ENCODE results near the gene OGFRL1.

OGFRL1 gene

GRCh38 chr6:71335544-71335943 lies 46.9 kb downstream of the OGFRL1 start:
- Histone ChIP-seq H2AFZ (ENCODE audit: low read length) (no peak overlapping the region), H3K4me3 (ENCODE audit: low read depth, low read length, poor library complexity, severe bottlenecking) (no peak overlapping the region), H3K9me3 (ENCODE audit: low read length) (no peaks in the 10 kb centered on the region), H3K27ac (ENCODE audit: low read depth, low read length, poor library complexity, severe bottlenecking) (no peak overlapping the region), H3K9ac (ENCODE audit: low read length) (no peak overlapping the region), H3K4me2 (ENCODE audit: low read length) (no peak overlapping the region), H3K9me2 (ENCODE audit: low read depth, low read length) (no peaks in the 10 kb centered on the region), H3K36me3 (ENCODE audit: insufficient read depth, low read length) (no peaks in the 10 kb centered on the region), H3K27me3 (ENCODE audit: insufficient read depth, low read length) (no peaks in the 10 kb centered on the region), H3F3A (ENCODE audit: insufficient read depth, low read length) (no peaks in the 10 kb centered on the region), H4K20me1 (ENCODE audit: insufficient read depth, low read length) (no peaks in the 10 kb centered on the region), H3K4me1 (ENCODE audit: insufficient read depth, low read length, severe bottlenecking) (no peaks in the 10 kb centered on the region), H3K79me2 (ENCODE audit: insufficient read depth, low read length) (no peaks in the 10 kb centered on the region)
- no peak for TF ChIP-seq EZH2 (IDR thresholded peaks at IDR 0.05; ENCODE audit: borderline replicate concordance, low read length)
- TF ChIP-seq, protein P1, sequence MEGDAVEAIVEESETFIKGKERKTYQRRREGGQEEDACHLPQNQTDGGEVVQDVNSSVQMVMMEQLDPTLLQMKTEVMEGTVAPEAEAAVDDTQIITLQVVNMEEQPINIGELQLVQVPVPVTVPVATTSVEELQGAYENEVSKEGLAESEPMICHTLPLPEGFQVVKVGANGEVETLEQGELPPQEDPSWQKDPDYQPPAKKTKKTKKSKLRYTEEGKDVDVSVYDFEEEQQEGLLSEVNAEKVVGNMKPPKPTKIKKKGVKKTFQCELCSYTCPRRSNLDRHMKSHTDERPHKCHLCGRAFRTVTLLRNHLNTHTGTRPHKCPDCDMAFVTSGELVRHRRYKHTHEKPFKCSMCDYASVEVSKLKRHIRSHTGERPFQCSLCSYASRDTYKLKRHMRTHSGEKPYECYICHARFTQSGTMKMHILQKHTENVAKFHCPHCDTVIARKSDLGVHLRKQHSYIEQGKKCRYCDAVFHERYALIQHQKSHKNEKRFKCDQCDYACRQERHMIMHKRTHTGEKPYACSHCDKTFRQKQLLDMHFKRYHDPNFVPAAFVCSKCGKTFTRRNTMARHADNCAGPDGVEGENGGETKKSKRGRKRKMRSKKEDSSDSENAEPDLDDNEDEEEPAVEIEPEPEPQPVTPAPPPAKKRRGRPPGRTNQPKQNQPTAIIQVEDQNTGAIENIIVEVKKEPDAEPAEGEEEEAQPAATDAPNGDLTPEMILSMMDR (IDR thresholded peaks at IDR 0.05; ENCODE audit: low read length): no peak

DNA sequence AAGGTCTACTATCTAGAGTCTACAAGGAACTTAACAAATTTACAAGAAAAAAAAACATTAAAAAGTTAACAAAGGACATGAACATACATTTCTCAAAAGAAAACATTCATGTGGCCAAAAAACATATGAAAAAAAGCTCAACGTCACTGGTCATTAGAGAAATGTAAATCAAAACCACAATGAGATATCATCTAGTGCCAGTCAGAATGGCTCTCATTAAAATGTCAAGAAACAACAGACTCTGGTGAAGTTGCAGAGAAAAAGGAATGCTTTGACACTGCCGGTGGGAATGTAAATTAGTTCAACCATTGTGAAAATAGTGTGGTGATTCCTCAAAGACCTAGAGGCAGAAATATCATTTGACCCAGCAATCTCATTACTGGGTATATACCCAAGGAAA lies 48.3 kb downstream of the OGFRL1 start:
- no peak overlapping the region for H2AFZ ChIP-seq (ENCODE audit: low read length)
- H3K27me3 ChIP-seq (ENCODE audit: insufficient read depth, low read length): no peaks in the 10 kb centered on the region
- H4K20me1 ChIP-seq (ENCODE audit: insufficient read depth, low read length): no peaks in the 10 kb centered on the region
- no peaks in the 10 kb centered on the region for H3K9me2 ChIP-seq (ENCODE audit: low read depth, low read length)
- no peaks in the 10 kb centered on the region for H3K9me3 ChIP-seq (ENCODE audit: low read length)
- H3K4me1 ChIP-seq (ENCODE audit: insufficient read depth, low read length, severe bottlenecking): no peaks in the 10 kb centered on the region
- H3K27ac ChIP-seq (ENCODE audit: low read depth, low read length, poor library complexity, severe bottlenecking): no peak overlapping the region
- TF ChIP-seq, protein P1 (IDR thresholded peaks at IDR 0.05; ENCODE audit: low read length): no peak
- TF ChIP-seq EZH2 (IDR thresholded peaks at IDR 0.05; ENCODE audit: borderline replicate concordance, low read length): no peak
- H3K79me2 ChIP-seq (ENCODE audit: insufficient read depth, low read length): no peaks in the 10 kb centered on the region
- no peak overlapping the region for H3K4me3 ChIP-seq (ENCODE audit: low read depth, low read length, poor library complexity, severe bottlenecking)
- no peak overlapping the region for H3K4me2 ChIP-seq (ENCODE audit: low read length)
- no peaks in the 10 kb centered on the region for H3K36me3 ChIP-seq (ENCODE audit: insufficient read depth, low read length)
- H3K9ac ChIP-seq (ENCODE audit: low read length): no peak overlapping the region
- H3F3A ChIP-seq (ENCODE audit: insufficient read depth, low read length): no peaks in the 10 kb centered on the region

DNA sequence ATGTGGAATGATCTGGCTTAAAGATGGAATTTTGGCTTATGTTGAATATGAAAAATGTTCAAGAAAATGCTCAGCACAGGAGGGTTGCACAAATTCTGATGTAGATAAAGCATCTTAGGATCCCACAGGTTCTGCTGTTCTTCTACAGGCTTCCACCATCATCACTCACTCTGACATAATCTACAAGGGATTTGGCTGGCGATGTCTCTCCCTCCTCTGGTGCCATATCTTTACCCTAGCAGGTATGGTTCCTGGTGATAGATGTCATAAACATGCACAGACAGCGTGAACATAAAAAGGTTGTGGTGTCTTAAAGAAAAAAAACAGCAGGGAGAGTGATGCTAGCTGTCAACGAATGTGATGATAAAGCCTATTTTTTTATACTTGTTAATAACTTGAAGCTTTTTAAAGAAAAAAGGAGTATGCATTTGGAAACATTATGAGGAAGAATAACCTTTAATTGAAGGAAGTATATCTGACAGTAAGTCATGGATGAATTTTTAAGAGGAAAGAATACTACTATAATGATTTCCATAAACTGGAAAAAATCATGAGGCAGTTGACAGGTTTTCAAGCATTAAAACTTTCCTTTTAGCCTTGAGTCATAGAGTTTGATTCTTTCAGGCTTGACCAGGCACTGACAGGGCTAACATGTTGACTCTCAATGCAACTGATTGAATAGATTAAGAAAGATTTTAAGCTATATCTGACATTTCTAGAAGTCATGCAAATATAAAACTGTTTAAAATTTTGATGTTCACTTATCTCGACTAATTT lies 50.1 kb downstream of the OGFRL1 start:
- Histone ChIP-seq H3K79me2 (ENCODE audit: insufficient read depth, low read length) (no peaks in the 10 kb centered on the region), H3K4me3 (ENCODE audit: low read depth, low read length, poor library complexity, severe bottlenecking) (no peak overlapping the region), H4K20me1 (ENCODE audit: insufficient read depth, low read length) (no peaks in the 10 kb centered on the region), H3K4me1 (ENCODE audit: insufficient read depth, low read length, severe bottlenecking) (no peaks in the 10 kb centered on the region), H3K9ac (ENCODE audit: low read length) (no peak overlapping the region), H3K9me3 (ENCODE audit: low read length) (no peaks in the 10 kb centered on the region), H3K4me2 (ENCODE audit: low read length) (no peak overlapping the region), H3K9me2 (ENCODE audit: low read depth, low read length) (no peaks in the 10 kb centered on the region), H3K36me3 (ENCODE audit: insufficient read depth, low read length) (no peaks in the 10 kb centered on the region), H2AFZ (ENCODE audit: low read length) (no peak overlapping the region), H3K27me3 (ENCODE audit: insufficient read depth, low read length) (no peaks in the 10 kb centered on the region), H3F3A (ENCODE audit: insufficient read depth, low read length) (no peaks in the 10 kb centered on the region), H3K27ac (ENCODE audit: low read depth, low read length, poor library complexity, severe bottlenecking) (no peak overlapping the region)
- TF ChIP-seq, protein P1 (IDR thresholded peaks at IDR 0.05; ENCODE audit: low read length): no peak
- no peak for TF ChIP-seq EZH2 (IDR thresholded peaks at IDR 0.05; ENCODE audit: borderline replicate concordance, low read length)
